T-helper 17 cell (primary cell): ENCODE measurements around the gene PISD. TPM values are rescaled to one million over a fixed set of nuclear protein-coding genes. Genes with fewer than 3 reads are reported as not detected.

Experiments used
- ATAC-seq: fragments of 150-1000 bp; cut with Tn5 transposase; 2 replicates; pipeline ENCODE4 v1.10.0; 2021; ENCODE audit warnings: mild to moderate bottlenecking, moderate library complexity
- DNase-seq, 3 donors: peaks; one replicate each; pipeline versions ENCODE4 v3.0.0 to v3.0.0-alpha.2; 2020 to 2021
- H3K9me3 ChIP-seq: one replicate; pipeline ENCODE4 v1.7.0; 2013; ENCODE audit warnings: low read length, mild to moderate bottlenecking; ENCODE audit not compliant: control insufficient read depth, poor library complexity, severe bottlenecking
- H3K27ac Mint-ChIP-seq: one replicate; pipeline ENCODE4 v1.8.0; 2022; ENCODE audit warnings: mild to moderate bottlenecking, moderate library complexity, mixed read lengths
- H3K27me3 Mint-ChIP-seq: one replicate; pipeline ENCODE4 v1.8.0; 2022; ENCODE audit warnings: mixed read lengths
- H3K36me3 Mint-ChIP-seq: one replicate; pipeline ENCODE4 v1.8.0; 2022; ENCODE audit warnings: low read depth, mixed read lengths
- H3K4me1 Mint-ChIP-seq: one replicate; pipeline ENCODE4 v1.8.0; 2022; ENCODE audit warnings: mild to moderate bottlenecking, mixed read lengths
- H3K4me3 Mint-ChIP-seq: one replicate; pipeline ENCODE4 v1.8.0; 2022; ENCODE audit warnings: mild to moderate bottlenecking, moderate library complexity, mixed read lengths
- total RNA-seq, 4 donors: library from RNA in 2 of 4; stranded (reverse) in 2 of 4; gene quantifications; one replicate each; pipeline ENCODE4 v1.2.3 and lab custom pipeline; 2022 to 2026

PISD gene
- total RNA-seq, 2 donors from 2014 or later: 37.6 to 38.3 TPM

- H3K9me3 ChIP-seq: no peaks in the 10 kb centered on the region
- no peak for ATAC-seq
- no peaks in the 10 kb centered on the region for H3K36me3 Mint-ChIP-seq
- no peak overlapping the region for H3K4me3 Mint-ChIP-seq
- no peaks in the 10 kb centered on the region for H3K27me3 Mint-ChIP-seq
- peaks cover 3% of the 10 kb centered on the region for H3K4me1 Mint-ChIP-seq
- no peak for DNase-seq
- H3K27ac Mint-ChIP-seq: no peak overlapping the region
Observed at GRCh38 chr22:31647066-31647465, 14.9 kb downstream of the PISD start.

DNA sequence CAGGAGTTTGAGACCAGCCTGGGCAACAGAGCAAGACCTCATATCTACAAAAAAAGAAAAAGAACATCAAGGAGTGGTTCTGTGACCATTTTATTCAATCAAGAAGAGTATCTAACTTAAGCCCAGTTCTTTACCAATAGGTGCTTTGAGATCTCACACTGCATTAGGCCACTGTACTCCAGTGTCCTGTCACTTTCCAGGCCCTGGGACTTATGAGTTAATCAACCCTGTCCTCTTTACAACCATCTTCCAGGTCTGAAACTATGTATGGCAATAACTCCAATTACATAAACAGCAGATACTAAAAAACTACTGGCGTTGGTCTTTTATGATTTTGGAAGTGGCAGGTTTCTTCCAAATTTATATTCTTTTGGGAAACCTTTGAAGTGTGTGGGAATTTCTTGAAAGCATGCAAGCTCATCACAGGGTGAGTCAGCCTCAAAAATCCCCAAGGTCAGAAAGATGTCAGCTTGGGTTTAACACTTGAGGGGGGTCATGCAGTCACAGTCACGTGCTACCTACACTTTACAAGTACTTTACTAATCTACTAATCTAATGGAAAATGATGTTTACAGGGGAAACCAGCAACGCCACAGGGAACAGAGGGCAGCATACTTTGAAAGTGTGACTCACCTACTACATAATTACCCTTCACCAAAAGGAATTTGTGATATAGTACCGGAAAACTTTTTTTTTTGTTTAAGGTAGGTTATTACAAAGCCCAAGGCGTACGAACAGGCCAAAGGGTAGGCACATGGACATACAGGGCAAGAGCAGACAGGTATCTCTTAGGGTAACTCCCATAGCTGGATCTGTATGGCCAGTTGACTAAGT lies 15.6 kb downstream of the PISD start:
- DNase-seq (no peak), ATAC-seq (peak; percentile 51)

GRCh38 chr22:31639436-31640039 lies 22.5 kb downstream of the PISD start:
- Mint-ChIP-seq H3K36me3 (no peaks in the 10 kb centered on the region), H3K27me3 (no peaks in the 10 kb centered on the region), H3K27ac (peak overlapping the region; percentile 86), H3K4me3 (no peak overlapping the region), H3K4me1 (peaks cover 25% of the 10 kb centered on the region)
- peak; percentile 53 for ATAC-seq
- no peaks in the 10 kb centered on the region for H3K9me3 ChIP-seq
- no peak for DNase-seq

More for the DNA sequence above, 15.6 kb downstream of the PISD start:
- H3K9me3 ChIP-seq: no peaks in the 10 kb centered on the region
- Mint-ChIP-seq H3K4me1 (peaks cover 3% of the 10 kb centered on the region), H3K36me3 (no peaks in the 10 kb centered on the region), H3K27me3 (no peaks in the 10 kb centered on the region), H3K4me3 (no peak overlapping the region), H3K27ac (no peak overlapping the region)

- H3K36me3 Mint-ChIP-seq: no peaks in the 10 kb centered on the region
- no peaks in the 10 kb centered on the region for H3K9me3 ChIP-seq
Observed at GRCh38 chr22:31637891-31638618, 24.0 kb downstream of the PISD start.

GRCh38 chr22:31637447-31637890 lies 24.5 kb downstream of the PISD start:
- peak overlapping the region; percentile 86 for H3K27ac Mint-ChIP-seq
- H3K36me3 Mint-ChIP-seq: no peaks in the 10 kb centered on the region
- H3K4me1 Mint-ChIP-seq: peaks cover 29% of the 10 kb centered on the region
- DNase-seq (no peak), ATAC-seq (no peak)
- no peaks in the 10 kb centered on the region for H3K27me3 Mint-ChIP-seq
- H3K9me3 ChIP-seq: no peaks in the 10 kb centered on the region
- no peak overlapping the region for H3K4me3 Mint-ChIP-seq

More at GRCh38 chr22:31637891-31638618, 24.0 kb downstream of the PISD start:
- Mint-ChIP-seq H3K4me3 (peak overlapping the region; percentile 9), H3K27me3 (no peaks in the 10 kb centered on the region), H3K27ac (peak overlapping the region; percentile 86), H3K4me1 (peaks cover 29% of the 10 kb centered on the region)
- DNase-seq (no peak), ATAC-seq (peak; percentile 28)

DNA sequence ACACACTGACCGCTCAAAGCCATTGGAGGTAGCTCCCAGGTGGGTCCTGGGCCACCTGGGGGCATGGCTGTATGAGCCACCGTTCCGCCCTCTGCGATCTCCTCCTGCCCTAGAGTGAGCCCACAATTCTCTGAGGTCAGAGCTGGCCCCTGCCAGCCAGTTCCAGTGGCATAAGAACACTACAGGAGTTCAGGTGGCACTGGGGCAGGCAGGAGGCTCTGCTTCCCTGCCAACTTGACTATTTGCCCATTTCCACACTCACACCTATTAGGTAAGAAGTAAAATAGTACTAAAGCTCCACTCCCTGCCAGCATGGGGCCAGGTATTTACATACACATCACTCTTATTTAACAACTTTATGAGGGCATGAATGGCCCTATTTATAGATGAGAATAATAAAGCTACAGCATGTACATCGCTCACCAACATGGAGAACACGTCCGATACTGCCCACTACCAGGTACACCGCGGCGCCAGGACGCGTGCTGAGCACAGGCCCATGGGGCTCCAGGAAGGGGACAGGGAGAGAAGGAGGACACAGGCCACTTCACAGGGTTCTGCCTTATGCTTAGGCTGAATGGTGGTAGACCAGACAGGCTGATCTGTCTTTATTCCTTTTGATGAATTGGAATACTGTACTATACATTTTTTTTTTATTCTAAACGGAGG lies 26.2 kb downstream of the PISD start:
- no peak overlapping the region for H3K4me3 Mint-ChIP-seq
- H3K4me1 Mint-ChIP-seq: peaks cover 29% of the 10 kb centered on the region
- no peaks in the 10 kb centered on the region for H3K36me3 Mint-ChIP-seq
- ATAC-seq (no peak), DNase-seq (no peak)
- no peak overlapping the region for H3K27ac Mint-ChIP-seq
- no peaks in the 10 kb centered on the region for H3K9me3 ChIP-seq
- H3K27me3 Mint-ChIP-seq: no peaks in the 10 kb centered on the region

DNA sequence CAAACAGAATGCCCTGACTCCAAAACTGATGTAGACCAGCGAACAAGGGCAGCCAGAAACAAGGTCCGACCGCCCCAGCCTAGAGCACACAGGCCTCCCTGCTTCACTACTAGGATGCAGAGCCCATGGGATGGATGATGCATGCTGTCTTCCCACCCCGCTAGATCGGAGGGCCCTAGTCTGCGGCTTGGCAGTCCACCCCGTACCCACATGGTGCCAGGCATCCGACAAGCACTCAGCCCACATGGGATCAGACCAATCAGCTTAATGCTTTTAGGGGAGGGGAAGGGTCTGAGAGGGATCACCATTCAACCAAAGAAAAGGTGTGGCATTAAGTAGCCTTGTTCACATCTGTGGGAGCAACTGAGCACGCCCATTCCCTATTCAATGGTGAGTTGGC lies 30.6 kb downstream of the PISD start:
- ATAC-seq (no peak), DNase-seq (no peak)
- H3K36me3 Mint-ChIP-seq: no peaks in the 10 kb centered on the region
- no peaks in the 10 kb centered on the region for H3K27me3 Mint-ChIP-seq
- peaks cover 33% of the 10 kb centered on the region for H3K4me1 Mint-ChIP-seq
- H3K4me3 Mint-ChIP-seq: peak overlapping the region; percentile 87
- H3K27ac Mint-ChIP-seq: peak overlapping the region; percentile 63
- no peaks in the 10 kb centered on the region for H3K9me3 ChIP-seq

DNA sequence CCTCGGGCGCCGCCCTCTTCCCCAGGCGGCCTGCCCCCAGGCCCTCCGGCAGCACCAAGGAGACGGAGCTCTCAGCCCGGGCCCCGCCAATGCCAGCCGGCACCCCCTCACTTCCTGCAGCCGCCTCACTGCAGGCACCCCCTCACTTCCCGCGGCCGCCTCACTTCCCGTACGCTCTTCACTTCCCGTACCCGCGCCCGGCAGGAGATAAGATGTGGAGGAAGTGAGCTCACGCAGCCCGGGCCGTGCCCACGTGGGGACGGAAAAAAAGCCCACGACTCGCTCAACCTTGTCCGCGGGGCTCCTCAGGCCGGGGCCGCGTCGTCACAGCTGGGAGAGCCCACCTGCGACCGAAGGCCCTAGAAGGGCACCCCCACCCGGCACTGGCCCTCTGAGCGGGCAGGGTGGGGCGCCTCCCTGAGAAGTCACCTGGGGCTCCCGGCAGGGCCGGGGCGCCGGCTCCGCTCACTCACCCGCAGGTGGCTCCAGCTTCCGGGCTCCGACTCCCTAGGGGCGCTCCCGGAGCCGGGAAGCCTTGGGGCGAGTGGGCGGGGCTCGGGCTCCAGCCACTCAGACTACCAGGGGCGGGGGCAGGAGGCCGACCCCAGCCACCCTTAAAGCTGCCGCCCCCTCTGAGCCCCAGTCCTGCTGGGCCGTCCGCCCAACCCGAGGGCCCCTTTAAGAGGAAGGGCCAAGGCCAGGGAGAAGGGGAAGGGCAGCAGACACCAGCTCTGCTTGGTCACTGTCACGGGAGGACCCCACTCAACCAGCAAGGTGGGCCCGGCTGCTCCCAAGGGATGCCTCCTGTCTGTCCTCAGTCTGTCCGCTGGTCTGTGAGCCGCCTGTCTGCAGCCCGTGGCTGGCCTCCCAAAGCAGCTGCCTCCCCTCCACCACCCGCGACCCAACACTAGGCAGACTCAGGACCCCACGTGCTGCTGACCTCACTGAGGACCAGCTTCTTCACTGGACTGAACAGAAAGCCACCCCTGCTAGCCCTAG lies 31.4 kb downstream of the PISD start:
- H3K9me3 ChIP-seq: no peaks in the 10 kb centered on the region
- H3K27me3 Mint-ChIP-seq: no peaks in the 10 kb centered on the region
- H3K27ac Mint-ChIP-seq: peak overlapping the region; percentile 78
- peak; percentile 88 for ATAC-seq
- H3K4me3 Mint-ChIP-seq: peak overlapping the region; percentile 87
- no peaks in the 10 kb centered on the region for H3K36me3 Mint-ChIP-seq
- H3K4me1 Mint-ChIP-seq: peaks cover 33% of the 10 kb centered on the region
- peak; percentile 72 to 85 (median 83) for DNase-seq

GRCh38 chr22:31629741-31630184 lies 32.3 kb downstream of the PISD start:
- peaks cover 32% of the 10 kb centered on the region for H3K4me1 Mint-ChIP-seq
- no peaks in the 10 kb centered on the region for H3K36me3 Mint-ChIP-seq
- DNase-seq (no peak), ATAC-seq (no peak)
- no peaks in the 10 kb centered on the region for H3K9me3 ChIP-seq
- H3K27ac Mint-ChIP-seq: peak overlapping the region; percentile 78
- H3K4me3 Mint-ChIP-seq: peak overlapping the region; percentile 87
- no peaks in the 10 kb centered on the region for H3K27me3 Mint-ChIP-seq

- Mint-ChIP-seq H3K27me3 (no peaks in the 10 kb centered on the region), H3K4me1 (peaks cover 34% of the 10 kb centered on the region)
Observed at GRCh38 chr22:31628969-31629708, 32.9 kb downstream of the PISD start.

GRCh38 chr22:31628362-31628761 lies 33.7 kb downstream of the PISD start:
- Mint-ChIP-seq H3K36me3 (no peaks in the 10 kb centered on the region), H3K27ac (peak overlapping the region; percentile 78)

More at GRCh38 chr22:31628969-31629708, 32.9 kb downstream of the PISD start:
- peak overlapping the region; percentile 87 for H3K4me3 Mint-ChIP-seq
- DNase-seq (no peak), ATAC-seq (no peak)
- H3K9me3 ChIP-seq: no peaks in the 10 kb centered on the region
- no peaks in the 10 kb centered on the region for H3K36me3 Mint-ChIP-seq
- H3K27ac Mint-ChIP-seq: peak overlapping the region; percentile 78

More at GRCh38 chr22:31628362-31628761, 33.7 kb downstream of the PISD start:
- Mint-ChIP-seq H3K27me3 (no peaks in the 10 kb centered on the region), H3K4me3 (no peak overlapping the region), H3K4me1 (peaks cover 30% of the 10 kb centered on the region)
- ATAC-seq (no peak), DNase-seq (no peak)
- H3K9me3 ChIP-seq: no peaks in the 10 kb centered on the region
